ENCODE measurements around the gene WDFY2. TPM values are rescaled to one million over a fixed set of nuclear protein-coding genes. Genes with fewer than 3 reads are reported as not detected.

WDFY2 gene
- total and polyA plus RNA-seq, 2 experiments from 2014 or later = 11.4 to 24.0 TPM

GRCh38 chr13:51728275-51728673 lies 144.0 kb downstream of the WDFY2 start:
- Histone ChIP-seq H2AFZ (no peak overlapping the region), H3K36me3 (ENCODE audit: insufficient read depth) (no peaks in the 10 kb centered on the region), H3K9me2 (ENCODE audit: insufficient read depth) (no peaks in the 10 kb centered on the region), H4K20me1 (replicated peaks; ENCODE audit: insufficient read depth) (peaks cover 3% of the 10 kb centered on the region; the same call in 1 of the 2 replicates), H3K4me3 (no peak overlapping the region), H3K4me1 (ENCODE audit: insufficient read depth) (no peaks in the 10 kb centered on the region; the same call in 1 of the 2 replicates), H3K27me3 (ENCODE audit: insufficient read depth) (no peaks in the 10 kb centered on the region), H3K27ac (ENCODE audit: low read depth) (no peak overlapping the region), H3F3A (replicated peaks; ENCODE audit: low read depth) (no peaks in the 10 kb centered on the region), H3K4me2 (no peak overlapping the region), H3K79me2 (replicated peaks; ENCODE audit: insufficient read depth) (no peaks in the 10 kb centered on the region; the same call in 1 of the 2 replicates)
- H3K9me3 Mint-ChIP-seq = no peaks in the 10 kb centered on the region
- no peak for DNase-seq (ENCODE audit: low spot score)
- peaks cover 11% of the 10 kb centered on the region; the same call in 2 of the 3 replicates for H3K36me3 Mint-ChIP-seq (ENCODE audit: low read depth)
- no peak for ATAC-seq
- H3K4me1 Mint-ChIP-seq = peaks cover under 1% of the 10 kb centered on the region
- peaks cover 4% of the 10 kb centered on the region for H3K27me3 Mint-ChIP-seq (ENCODE audit: insufficient read depth, low read depth, poor library complexity)
- H3K4me3 Mint-ChIP-seq = no peak overlapping the region
- no peak overlapping the region for H3K27ac Mint-ChIP-seq
- TF ChIP-seq POLR2AphosphoS5 (IDR thresholded peaks at IDR 0.05; ENCODE audit: low read depth) (no peak), ZNF331 (CRISPR knock-in tag; IDR thresholded peaks at IDR 0.05; ENCODE audit: low read depth) (no peak), EZH2 (IDR thresholded peaks at IDR 0.05; ENCODE audit: low read depth, unreplicated experiment) (no peak), STAT1 (IDR thresholded peaks at IDR 0.05; ENCODE audit: unreplicated experiment) (no peak), CREB1 (CRISPR knock-in tag; IDR thresholded peaks at IDR 0.05; ENCODE audit: low read depth) (no peak), JUNB (IDR thresholded peaks at IDR 0.05; ENCODE audit: unreplicated experiment) (no peak), ZNF114 (CRISPR knock-in tag; IDR thresholded peaks at IDR 0.05) (no peak), EZH2phosphoT487 (IDR thresholded peaks at IDR 0.05; ENCODE audit: unreplicated experiment) (no peak)
- TF ChIP-seq, protein P1, sequence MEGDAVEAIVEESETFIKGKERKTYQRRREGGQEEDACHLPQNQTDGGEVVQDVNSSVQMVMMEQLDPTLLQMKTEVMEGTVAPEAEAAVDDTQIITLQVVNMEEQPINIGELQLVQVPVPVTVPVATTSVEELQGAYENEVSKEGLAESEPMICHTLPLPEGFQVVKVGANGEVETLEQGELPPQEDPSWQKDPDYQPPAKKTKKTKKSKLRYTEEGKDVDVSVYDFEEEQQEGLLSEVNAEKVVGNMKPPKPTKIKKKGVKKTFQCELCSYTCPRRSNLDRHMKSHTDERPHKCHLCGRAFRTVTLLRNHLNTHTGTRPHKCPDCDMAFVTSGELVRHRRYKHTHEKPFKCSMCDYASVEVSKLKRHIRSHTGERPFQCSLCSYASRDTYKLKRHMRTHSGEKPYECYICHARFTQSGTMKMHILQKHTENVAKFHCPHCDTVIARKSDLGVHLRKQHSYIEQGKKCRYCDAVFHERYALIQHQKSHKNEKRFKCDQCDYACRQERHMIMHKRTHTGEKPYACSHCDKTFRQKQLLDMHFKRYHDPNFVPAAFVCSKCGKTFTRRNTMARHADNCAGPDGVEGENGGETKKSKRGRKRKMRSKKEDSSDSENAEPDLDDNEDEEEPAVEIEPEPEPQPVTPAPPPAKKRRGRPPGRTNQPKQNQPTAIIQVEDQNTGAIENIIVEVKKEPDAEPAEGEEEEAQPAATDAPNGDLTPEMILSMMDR (conservative IDR thresholded peaks at IDR 0.05; ENCODE audit: low read depth in 2 of 2) = no peak

GRCh38 chr13:51728972-51729371 lies 144.7 kb downstream of the WDFY2 start:
- Mint-ChIP-seq H3K36me3 (ENCODE audit: low read depth) (peaks cover 11% of the 10 kb centered on the region; the same call in 2 of the 3 replicates), H3K9me3 (no peaks in the 10 kb centered on the region), H3K4me3 (no peak overlapping the region), H3K27me3 (ENCODE audit: insufficient read depth, low read depth, poor library complexity) (peaks cover 7% of the 10 kb centered on the region), H3K4me1 (peaks cover 8% of the 10 kb centered on the region), H3K27ac (no peak overlapping the region)
- Histone ChIP-seq H3K36me3 (ENCODE audit: insufficient read depth) (no peaks in the 10 kb centered on the region), H3K27me3 (ENCODE audit: insufficient read depth) (no peaks in the 10 kb centered on the region), H3K4me2 (no peak overlapping the region), H3K9me2 (ENCODE audit: insufficient read depth) (no peaks in the 10 kb centered on the region), H3K4me1 (ENCODE audit: insufficient read depth) (no peaks in the 10 kb centered on the region; the same call in 1 of the 2 replicates), H3K27ac (ENCODE audit: low read depth) (no peak overlapping the region), H3F3A (replicated peaks; ENCODE audit: low read depth) (no peaks in the 10 kb centered on the region), H3K79me2 (replicated peaks; ENCODE audit: insufficient read depth) (no peaks in the 10 kb centered on the region), H2AFZ (no peak overlapping the region), H4K20me1 (replicated peaks; ENCODE audit: insufficient read depth) (peaks cover 3% of the 10 kb centered on the region; the same call in 1 of the 2 replicates), H3K4me3 (no peak overlapping the region)
- ATAC-seq = no peak; the same call in 2 of the 3 replicates
- peak; percentile 18 for DNase-seq (ENCODE audit: low spot score)
- TF ChIP-seq POLR2AphosphoS5 (IDR thresholded peaks at IDR 0.05; ENCODE audit: low read depth) = no peak
- TF ChIP-seq ZNF331 (CRISPR knock-in tag; IDR thresholded peaks at IDR 0.05; ENCODE audit: low read depth) = no peak
- TF ChIP-seq ETS1 (IDR thresholded peaks at IDR 0.05) = no peak
- TF ChIP-seq ZNF114 (CRISPR knock-in tag; IDR thresholded peaks at IDR 0.05) = no peak
- no peak for TF ChIP-seq EZH2 (IDR thresholded peaks at IDR 0.05; ENCODE audit: low read depth, unreplicated experiment)
- TF ChIP-seq JUNB (IDR thresholded peaks at IDR 0.05; ENCODE audit: unreplicated experiment) = no peak
- TF ChIP-seq ZNF462 (CRISPR knock-in tag; IDR thresholded peaks at IDR 0.05) = no peak
- no peak for TF ChIP-seq CREB1 (CRISPR knock-in tag; IDR thresholded peaks at IDR 0.05; ENCODE audit: low read depth)
- TF ChIP-seq EZH2phosphoT487 (IDR thresholded peaks at IDR 0.05; ENCODE audit: unreplicated experiment) = no peak
- no peak for TF ChIP-seq STAT1 (IDR thresholded peaks at IDR 0.05; ENCODE audit: unreplicated experiment)
